A549 (cell line): Measurements from ENCODE around the gene BICRAL. TPM values are rescaled to one million over a fixed set of nuclear protein-coding genes. Genes with fewer than 3 reads are reported as not detected.
A peak's percentile ranks its signal among the peaks of the same experiment; 100 is the strongest.

Source experiments
- ATAC-seq, 2 experiments: fragments of 200-7000 bp in 1 of 2; fragments of >200 bp in 1 of 2; cut with Nextera tagmentation in 1 of 2; cut with Tn5 transposase in 1 of 2; 3 replicates each; pipeline versions ENCODE4 v1.8.0 to v1.9.1; 2018 to 2020; ENCODE audit warnings: mild to moderate bottlenecking in 1 of 2, moderate library complexity in 1 of 2
- CTCF ChIA-PET: fragments of 300-600 bp; sonication (Branson Sonifier 250); formaldehyde crosslinking; extraction: SDS; loops from one replicate; lab custom pipeline; 2021; ENCODE audit warnings: antibody characterized with exemption, inconsistent platforms; lab: Yijun Ruan, JAX
- POLR2A ChIA-PET: fragments of 350-600 bp; formaldehyde crosslinking; extraction: SDS; loops from one replicate; lab custom pipeline; 2021; ENCODE audit warnings: antibody characterized with exemption, inconsistent platforms; lab: Yijun Ruan, JAX
- DNase-seq, 2 experiments: peaks; one replicate each; pipeline versions ENCODE4 v3.0.0 to v3.0.0-alpha.2; 2011 to 2016; ENCODE audit warnings: low read depth in 1 of 2, low spot score in 1 of 2
- FAIRE-seq: peaks from 2 replicates; lab custom pipeline; 2011; peaks lifted over from hg19 to GRCh38; lab: Jason Lieb, UNC
- H3K27ac ChIP-seq, 2 experiments: fragments of >200 bp; sonication (Bioruptor Twin); formaldehyde crosslinking; 3 replicates each; pipeline ENCODE4 v1.5.1; 2016 to 2017
- H3K4me1 ChIP-seq: fragments of >200 bp; sonication (Bioruptor Twin); formaldehyde crosslinking; 3 replicates; pipeline ENCODE4 v1.6.1; 2016
- H3K4me2 ChIP-seq: fragments of >200 bp; sonication (Bioruptor Twin); formaldehyde crosslinking; 3 replicates; pipeline ENCODE4 v1.6.1; 2016
- H3K4me3 ChIP-seq: fragments of >200 bp; sonication (Bioruptor Twin); formaldehyde crosslinking; 3 replicates; pipeline ENCODE4 v1.5.1; 2016
- H3K9me3 ChIP-seq: fragments of >200 bp; sonication (Bioruptor Twin); formaldehyde crosslinking; 3 replicates; pipeline ENCODE4 v1.6.1; 2016
- BCL3 ChIP-seq: fragments of >200 bp; sonication (Bioruptor Twin); formaldehyde crosslinking; IDR thresholded peaks from 3 replicates; pipeline ENCODE4 v1.6.1; 2016
- CHD2 ChIP-seq: fragments of 150-350 bp; IDR thresholded peaks from 2 replicates; pipeline ENCODE4 v1.6.1; 2014; ENCODE audit warnings: low read length; ENCODE audit not compliant: partially characterized antibody
- EHF ChIP-seq: fragments of 250-450 bp; sonication (Bioruptor Pico); IDR thresholded peaks from 2 replicates; pipeline ENCODE4 v1.5.0; 2020; ENCODE audit warnings: mild to moderate bottlenecking
- EP300 ChIP-seq, 2 experiments: fragments of >200 bp; sonication (Bioruptor Twin); formaldehyde crosslinking; IDR thresholded peaks; 2 replicates in 1 of 2; 3 replicates in 1 of 2; pipeline ENCODE4 v1.6.1; 2016 to 2017
- FOSL2 ChIP-seq, 2 experiments: fragments of 450-650 bp in 1 of 2; fragments of >200 bp in 1 of 2; sonication (Bioruptor Twin) in 1 of 2; formaldehyde crosslinking; IDR thresholded peaks; 2 replicates each; pipeline versions ENCODE4 v1.5.0 to v1.6.1; 2016 to 2020; ENCODE audit warnings: mild to moderate bottlenecking in 1 of 2, moderate library complexity in 1 of 2
- HOXA7 ChIP-seq: fragments of 250-450 bp; sonication (Bioruptor Pico); IDR thresholded peaks from 2 replicates; pipeline ENCODE4 v1.5.0; 2020; ENCODE audit warnings: mild to moderate bottlenecking, moderate library complexity
- JUN ChIP-seq, 2 experiments: fragments of >200 bp; sonication (Bioruptor Twin); formaldehyde crosslinking; IDR thresholded peaks; 2 replicates in 1 of 2; 3 replicates in 1 of 2; pipeline ENCODE4 v1.6.1; 2016 to 2017
- MAZ ChIP-seq: fragments of 150-350 bp; IDR thresholded peaks from 2 replicates; pipeline ENCODE4 v1.6.1; 2014; ENCODE audit warnings: antibody characterized with exemption, low read depth, low read length, borderline replicate concordance
- NFE2L2 ChIP-seq: fragments of 150-350 bp; conservative IDR thresholded peaks from 2 replicates; pipeline ENCODE4 v1.6.1; 2014; ENCODE audit warnings: low read length
- NPAS2 ChIP-seq: fragments of 250-450 bp; sonication (Bioruptor Pico); IDR thresholded peaks from 2 replicates; pipeline ENCODE4 v1.8.0; 2022; ENCODE audit warnings: mild to moderate bottlenecking, moderate library complexity, borderline replicate concordance
- POLR2A ChIP-seq: IDR thresholded peaks from 2 replicates; pipeline ENCODE4 v1.6.1; 2012; ENCODE audit warnings: mild to moderate bottlenecking, low read length
- SREBF2 ChIP-seq: fragments of 450-650 bp; IDR thresholded peaks from 2 replicates; pipeline ENCODE4 v1.6.1; 2014; ENCODE audit warnings: mild to moderate bottlenecking, moderate library complexity
- TP53 ChIP-seq: fragments of 250-450 bp; sonication (Bioruptor Pico); IDR thresholded peaks from 2 replicates; pipeline ENCODE4 v1.5.0; 2021; ENCODE audit warnings: mild to moderate bottlenecking, moderate library complexity
- ZC3H11A ChIP-seq: fragments of 450-650 bp; IDR thresholded peaks from 2 replicates; pipeline ENCODE4 v1.6.1; 2014; ENCODE audit warnings: antibody characterized with exemption, mild to moderate bottlenecking
- WGBS: methylation state at CpG from one replicate; pipeline ENCODE4 v1.1.6; 2017; ENCODE audit errors: missing lambda C conversion rate; 5-methylcytosine and 5-hydroxymethylcytosine counted together
- polyA plus RNA-seq, 4 experiments: library from polyadenylated mRNA; depleted of rRNA in 3 of 4; stranded (reverse); fragments of >200 nt; fragmentation: RNase III in 1 of 4; extraction: RNeasy Plus Mini Kit Qiagen cat#74134 plus additional on column Dnase treatment in 1 of 4; gene quantifications; 2 replicates in 3 of 4; 3 replicates in 1 of 4; pipeline ENCODE4 v1.2.3, GENCODE V29; 2011 to 2017
- TF ChIP-seq, protein P1 (sequence below): fragments of 450-650 bp; IDR thresholded peaks from 2 replicates; pipeline ENCODE4 v1.6.1; 2014; ENCODE audit warnings: antibody characterized with exemption
- TF ChIP-seq, protein P2 (sequence below): fragments of >200 bp; sonication (Bioruptor Twin); formaldehyde crosslinking; IDR thresholded peaks from 3 replicates; pipeline ENCODE4 v1.5.1; 2016
- TF ChIP-seq, protein P3 (sequence below): IDR thresholded peaks from 2 replicates; pipeline ENCODE4 v1.6.1; 2012
- TF ChIP-seq, protein P4 (sequence below): fragments of 250-450 bp; sonication (Bioruptor Pico); IDR thresholded peaks from 2 replicates; pipeline ENCODE4 v1.5.0; 2020; ENCODE audit warnings: low read depth, mild to moderate bottlenecking, moderate library complexity
- TF ChIP-seq, protein P5 (sequence below): fragments of 200-600 bp; sonication (generic); IDR thresholded peaks from 2 replicates; pipeline ENCODE4 v1.6.1; 2016; ENCODE audit warnings: antibody characterized with exemption, mild to moderate bottlenecking, moderate library complexity

Gene BICRAL
- polyA plus RNA-seq, 2 of the 4 experiments (the other 2 are of a cell fraction), result 3.3 to 8.6 TPM

GRCh38 chr6:42781546-42781795 is 381 bp upstream of the BICRAL start:
- WGBS, result 0% methylated on average over 4 of the region's 4 CpGs
- Histone ChIP-seq H3K4me3 (peak overlapping the region; percentile 70), H3K4me2 (peak overlapping the region; percentile 84), H3K9me3 (no peaks in the 10 kb centered on the region), H3K4me1 (peaks cover 14% of the 10 kb centered on the region; the same call in 2 of the 3 replicates), H3K27ac (peak overlapping the region; percentile 100)
- TF ChIP-seq TP53 (CRISPR knock-in tag), result no peak
- POLR2A ChIA-PET, result interaction anchor here (0.7 to 4.3 kb wide), 9 partner anchors 13 to 581 kb away, joined by 3 to 154 read pairs (median 4); partner anchors contain the start of genes RPL7L1 and TBCC
- FAIRE-seq, result no peak
- DNase-seq, result no peak
- ATAC-seq, result no peak
- CTCF ChIA-PET, result no interaction called here

DNA sequence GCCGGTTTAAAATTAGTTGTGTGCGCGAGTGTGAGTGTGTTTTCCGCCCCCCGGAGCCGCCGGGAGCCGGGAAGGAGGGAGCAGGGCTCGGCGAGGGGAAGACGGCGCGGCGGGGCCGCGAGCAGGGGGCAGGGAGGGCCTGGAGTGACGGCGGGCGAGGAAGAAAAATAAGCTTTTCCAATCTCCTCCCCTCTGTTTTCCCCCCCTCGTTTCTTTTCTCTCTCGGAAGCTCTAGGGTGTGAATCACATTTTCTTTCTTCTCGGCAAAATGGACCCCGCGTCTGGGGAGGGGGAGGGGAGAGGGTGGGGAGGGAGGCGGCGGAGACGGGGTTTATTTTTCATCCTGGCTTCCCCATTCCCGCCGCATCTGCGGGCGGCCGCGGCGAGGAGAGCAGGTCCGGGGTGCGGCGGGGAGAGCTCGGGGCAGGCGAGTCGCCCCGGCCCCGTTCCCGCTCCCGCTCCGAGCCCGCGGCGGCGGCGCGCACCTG is 881 bp downstream of the BICRAL start:
- FAIRE-seq, result no peak
- CTCF ChIA-PET, result interaction anchor here (0.6 to 1.1 kb wide), 2 partner anchors 35 to 71 kb away, joined by 3 read pairs; no protein-coding TSS in a partner anchor
- ATAC-seq, result peak; percentile 74 to 78
- Histone ChIP-seq H3K27ac (peak overlapping the region; percentile 100), H3K4me2 (peak overlapping the region; percentile 84), H3K4me1 (peaks cover 8% of the 10 kb centered on the region; the same call in 2 of the 3 replicates), H3K4me3 (peak overlapping the region; percentile 70), H3K9me3 (no peaks in the 10 kb centered on the region)
- 0% methylated on average over 17 of the region's 51 CpGs for WGBS
- POLR2A ChIA-PET, result interaction anchor here (0.6 to 4.3 kb wide), 20 partner anchors 8 to 695 kb away, joined by 3 to 154 read pairs (median 4); partner anchors contain the start of genes RPL7L1, TBCC and UBR2
- TF ChIP-seq EHF (CRISPR knock-in tag) (no peak), FOSL2 (IDR thresholded peaks at IDR 0.05) (no peak), FOSL2 (CRISPR knock-in tag; IDR thresholded peaks at IDR 0.05) (peak; percentile 57; the same call in 1 of the 2 replicates), BCL3 (peak; percentile 81; the same call in 1 of the 3 replicates), SREBF2 (no peak), JUN (IDR thresholded peaks at IDR 0.05) (peak in 1 of 2 experiments; percentile 82; a peak in 2 of 5 replicates), POLR2A (peak; percentile 22), MAZ (no peak), EP300 (IDR thresholded peaks at IDR 0.05) (no peak; a peak in 1 of 5 replicates), CHD2 (peak; percentile 21), HOXA7 (CRISPR knock-in tag) (no peak), NPAS2 (CRISPR knock-in tag) (no peak), ZC3H11A (no peak), NFE2L2 (no peak), TP53 (CRISPR knock-in tag) (no peak)
- TF ChIP-seq, protein P1, sequence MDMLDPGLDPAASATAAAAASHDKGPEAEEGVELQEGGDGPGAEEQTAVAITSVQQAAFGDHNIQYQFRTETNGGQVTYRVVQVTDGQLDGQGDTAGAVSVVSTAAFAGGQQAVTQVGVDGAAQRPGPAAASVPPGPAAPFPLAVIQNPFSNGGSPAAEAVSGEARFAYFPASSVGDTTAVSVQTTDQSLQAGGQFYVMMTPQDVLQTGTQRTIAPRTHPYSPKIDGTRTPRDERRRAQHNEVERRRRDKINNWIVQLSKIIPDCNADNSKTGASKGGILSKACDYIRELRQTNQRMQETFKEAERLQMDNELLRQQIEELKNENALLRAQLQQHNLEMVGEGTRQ, result no peak
- TF ChIP-seq, protein P2, sequence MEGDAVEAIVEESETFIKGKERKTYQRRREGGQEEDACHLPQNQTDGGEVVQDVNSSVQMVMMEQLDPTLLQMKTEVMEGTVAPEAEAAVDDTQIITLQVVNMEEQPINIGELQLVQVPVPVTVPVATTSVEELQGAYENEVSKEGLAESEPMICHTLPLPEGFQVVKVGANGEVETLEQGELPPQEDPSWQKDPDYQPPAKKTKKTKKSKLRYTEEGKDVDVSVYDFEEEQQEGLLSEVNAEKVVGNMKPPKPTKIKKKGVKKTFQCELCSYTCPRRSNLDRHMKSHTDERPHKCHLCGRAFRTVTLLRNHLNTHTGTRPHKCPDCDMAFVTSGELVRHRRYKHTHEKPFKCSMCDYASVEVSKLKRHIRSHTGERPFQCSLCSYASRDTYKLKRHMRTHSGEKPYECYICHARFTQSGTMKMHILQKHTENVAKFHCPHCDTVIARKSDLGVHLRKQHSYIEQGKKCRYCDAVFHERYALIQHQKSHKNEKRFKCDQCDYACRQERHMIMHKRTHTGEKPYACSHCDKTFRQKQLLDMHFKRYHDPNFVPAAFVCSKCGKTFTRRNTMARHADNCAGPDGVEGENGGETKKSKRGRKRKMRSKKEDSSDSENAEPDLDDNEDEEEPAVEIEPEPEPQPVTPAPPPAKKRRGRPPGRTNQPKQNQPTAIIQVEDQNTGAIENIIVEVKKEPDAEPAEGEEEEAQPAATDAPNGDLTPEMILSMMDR, result no peak
- TF ChIP-seq, protein P3, sequence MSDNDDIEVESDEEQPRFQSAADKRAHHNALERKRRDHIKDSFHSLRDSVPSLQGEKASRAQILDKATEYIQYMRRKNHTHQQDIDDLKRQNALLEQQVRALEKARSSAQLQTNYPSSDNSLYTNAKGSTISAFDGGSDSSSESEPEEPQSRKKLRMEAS, result 0 out of 2 replicates have a peak, but pooled peaks have one; percentile 31
- TF ChIP-seq, protein P4, sequence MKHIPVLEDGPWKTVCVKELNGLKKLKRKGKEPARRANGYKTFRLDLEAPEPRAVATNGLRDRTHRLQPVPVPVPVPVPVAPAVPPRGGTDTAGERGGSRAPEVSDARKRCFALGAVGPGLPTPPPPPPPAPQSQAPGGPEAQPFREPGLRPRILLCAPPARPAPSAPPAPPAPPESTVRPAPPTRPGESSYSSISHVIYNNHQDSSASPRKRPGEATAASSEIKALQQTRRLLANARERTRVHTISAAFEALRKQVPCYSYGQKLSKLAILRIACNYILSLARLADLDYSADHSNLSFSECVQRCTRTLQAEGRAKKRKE, result no peak
- TF ChIP-seq, protein P5, sequence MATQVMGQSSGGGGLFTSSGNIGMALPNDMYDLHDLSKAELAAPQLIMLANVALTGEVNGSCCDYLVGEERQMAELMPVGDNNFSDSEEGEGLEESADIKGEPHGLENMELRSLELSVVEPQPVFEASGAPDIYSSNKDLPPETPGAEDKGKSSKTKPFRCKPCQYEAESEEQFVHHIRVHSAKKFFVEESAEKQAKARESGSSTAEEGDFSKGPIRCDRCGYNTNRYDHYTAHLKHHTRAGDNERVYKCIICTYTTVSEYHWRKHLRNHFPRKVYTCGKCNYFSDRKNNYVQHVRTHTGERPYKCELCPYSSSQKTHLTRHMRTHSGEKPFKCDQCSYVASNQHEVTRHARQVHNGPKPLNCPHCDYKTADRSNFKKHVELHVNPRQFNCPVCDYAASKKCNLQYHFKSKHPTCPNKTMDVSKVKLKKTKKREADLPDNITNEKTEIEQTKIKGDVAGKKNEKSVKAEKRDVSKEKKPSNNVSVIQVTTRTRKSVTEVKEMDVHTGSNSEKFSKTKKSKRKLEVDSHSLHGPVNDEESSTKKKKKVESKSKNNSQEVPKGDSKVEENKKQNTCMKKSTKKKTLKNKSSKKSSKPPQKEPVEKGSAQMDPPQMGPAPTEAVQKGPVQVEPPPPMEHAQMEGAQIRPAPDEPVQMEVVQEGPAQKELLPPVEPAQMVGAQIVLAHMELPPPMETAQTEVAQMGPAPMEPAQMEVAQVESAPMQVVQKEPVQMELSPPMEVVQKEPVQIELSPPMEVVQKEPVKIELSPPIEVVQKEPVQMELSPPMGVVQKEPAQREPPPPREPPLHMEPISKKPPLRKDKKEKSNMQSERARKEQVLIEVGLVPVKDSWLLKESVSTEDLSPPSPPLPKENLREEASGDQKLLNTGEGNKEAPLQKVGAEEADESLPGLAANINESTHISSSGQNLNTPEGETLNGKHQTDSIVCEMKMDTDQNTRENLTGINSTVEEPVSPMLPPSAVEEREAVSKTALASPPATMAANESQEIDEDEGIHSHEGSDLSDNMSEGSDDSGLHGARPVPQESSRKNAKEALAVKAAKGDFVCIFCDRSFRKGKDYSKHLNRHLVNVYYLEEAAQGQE, result no peak
- peak; percentile 69 to 82 for DNase-seq
